Measurements from ENCODE around the gene UNC5C.

- TF ChIP-seq, protein P1, sequence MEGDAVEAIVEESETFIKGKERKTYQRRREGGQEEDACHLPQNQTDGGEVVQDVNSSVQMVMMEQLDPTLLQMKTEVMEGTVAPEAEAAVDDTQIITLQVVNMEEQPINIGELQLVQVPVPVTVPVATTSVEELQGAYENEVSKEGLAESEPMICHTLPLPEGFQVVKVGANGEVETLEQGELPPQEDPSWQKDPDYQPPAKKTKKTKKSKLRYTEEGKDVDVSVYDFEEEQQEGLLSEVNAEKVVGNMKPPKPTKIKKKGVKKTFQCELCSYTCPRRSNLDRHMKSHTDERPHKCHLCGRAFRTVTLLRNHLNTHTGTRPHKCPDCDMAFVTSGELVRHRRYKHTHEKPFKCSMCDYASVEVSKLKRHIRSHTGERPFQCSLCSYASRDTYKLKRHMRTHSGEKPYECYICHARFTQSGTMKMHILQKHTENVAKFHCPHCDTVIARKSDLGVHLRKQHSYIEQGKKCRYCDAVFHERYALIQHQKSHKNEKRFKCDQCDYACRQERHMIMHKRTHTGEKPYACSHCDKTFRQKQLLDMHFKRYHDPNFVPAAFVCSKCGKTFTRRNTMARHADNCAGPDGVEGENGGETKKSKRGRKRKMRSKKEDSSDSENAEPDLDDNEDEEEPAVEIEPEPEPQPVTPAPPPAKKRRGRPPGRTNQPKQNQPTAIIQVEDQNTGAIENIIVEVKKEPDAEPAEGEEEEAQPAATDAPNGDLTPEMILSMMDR (IDR thresholded peaks at IDR 0.05 in 2 of 3, conservative IDR thresholded peaks at IDR 0.05 in 1 of 3; ENCODE audit: control insufficient read depth in 2 of 3, extremely low read depth in 1 of 3, insufficient read depth in 1 of 3, low read depth in 3 of 3, low read length in 3 of 3), result no peak
- no peak for TF ChIP-seq CREB1 (IDR thresholded peaks at IDR 0.05; ENCODE audit: low read depth)
- TF ChIP-seq HDAC6 (IDR thresholded peaks at IDR 0.05; ENCODE audit: unreplicated experiment), result no peak
- no peak for TF ChIP-seq POU2F2 (IDR thresholded peaks at IDR 0.05; ENCODE audit: borderline replicate concordance, low read depth, low read length)
These were observed 357.2 kb downstream of the UNC5C start for GRCh38 chr4:95191537-95191936.

Data from GM12878 (cell line).